OCI-LY1 (cell line): Measurements from ENCODE around the gene VAV2.

ENCODE experiments used
- CTCF ChIP-seq: fragments of 200-600 bp; sonication (generic), shearing (Covaris generic); IDR thresholded peaks from 2 replicates; pipeline ENCODE4 v1.5.1; 2017; ENCODE audit warnings: mild to moderate bottlenecking, antibody characterized with exemption, low read length, moderate library complexity, mixed read lengths
- EZH2 ChIP-seq: fragments of 200-600 bp; sonication (generic), shearing (Covaris generic); IDR thresholded peaks from 2 replicates; pipeline ENCODE4 v1.8.0; 2017; ENCODE audit warnings: borderline replicate concordance, mixed run types, mild to moderate bottlenecking, antibody characterized with exemption, low read length, moderate library complexity, mixed read lengths

GRCh38 chr9:133796562-133796961, 195.6 kb downstream of the VAV2 start:
- TF ChIP-seq CTCF: no peak
- no peak for TF ChIP-seq EZH2
